ENCODE measurements around the gene SLITRK5.

SLITRK5 gene

DNA sequence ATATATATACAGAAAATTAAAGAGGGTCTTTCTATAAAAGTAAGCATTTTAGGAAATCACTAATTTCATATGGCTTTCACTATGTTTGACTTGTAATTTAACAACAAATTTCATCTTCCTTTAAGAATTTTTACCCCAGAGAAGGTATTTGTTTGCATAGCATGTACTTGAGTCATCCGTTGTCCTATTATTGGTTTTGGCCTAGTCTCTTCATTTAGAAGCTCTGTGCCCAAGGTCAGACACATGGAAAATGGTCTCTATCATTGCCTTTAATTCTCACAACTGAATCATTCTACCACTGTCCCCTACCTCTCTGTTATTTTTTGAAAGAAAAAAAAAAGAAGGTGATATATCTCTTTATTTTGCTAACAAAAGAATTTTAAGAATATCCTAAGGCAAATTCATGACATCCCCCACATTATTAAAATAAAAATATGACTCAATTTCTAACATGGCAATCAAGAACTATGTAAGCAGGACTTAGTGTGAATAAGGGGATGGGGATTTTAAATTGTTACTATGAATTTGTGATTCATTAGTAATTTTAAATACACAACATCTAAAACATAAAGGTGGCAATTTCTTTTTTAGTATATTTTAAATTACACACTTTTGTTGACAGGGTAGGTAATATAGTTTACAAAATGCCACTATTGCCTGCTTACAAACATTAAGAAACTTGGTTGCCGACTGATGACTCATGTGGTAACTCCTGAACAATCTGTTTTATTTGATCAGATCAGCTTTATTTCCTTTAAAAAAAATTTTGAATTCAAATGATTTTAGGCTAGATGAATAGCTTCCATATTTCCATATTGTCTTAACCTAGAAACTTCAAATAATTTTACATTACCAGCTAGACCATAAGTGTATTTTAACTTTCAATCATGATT is 13.9 kb downstream of the SLITRK5 start:
- no peak for DNase-seq

GRCh38 chr13:87696458-87696857 is 25.3 kb downstream of the SLITRK5 start:
- DNase-seq, result no peak
- in situ Hi-C loops (cut with MboI; ENCODE audit: low pct_unique_long_range_greater_than_20kb, low sequenced_read_pairs), result no loop called here

More for the DNA sequence above, 13.9 kb downstream of the SLITRK5 start:
- in situ Hi-C loops (cut with MboI; ENCODE audit: low pct_unique_long_range_greater_than_20kb, low sequenced_read_pairs), result no loop called here

DNA sequence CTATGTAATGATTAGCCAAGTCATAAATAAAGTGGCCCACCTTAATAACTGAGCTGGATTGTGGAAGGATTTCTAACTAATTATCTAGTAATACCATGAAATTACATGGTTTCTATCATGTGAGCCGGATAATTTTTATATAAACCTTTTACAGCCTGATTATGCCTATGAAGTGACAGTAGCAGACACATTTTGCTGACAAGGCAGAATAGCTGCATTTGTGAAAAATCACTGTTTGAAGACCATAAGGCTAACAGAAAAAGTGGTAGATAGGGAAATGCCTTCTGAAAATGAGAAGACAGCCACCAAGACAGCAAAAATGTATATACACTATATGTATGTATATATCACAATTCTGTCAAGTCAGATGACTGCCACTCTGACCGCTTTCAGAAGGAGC is 27.1 kb downstream of the SLITRK5 start:
- in situ Hi-C loops (cut with MboI; ENCODE audit: low pct_unique_long_range_greater_than_20kb, low sequenced_read_pairs), result no loop called here
- no peak for DNase-seq

- DNase-seq, result no peak
- in situ Hi-C loops (cut with MboI; ENCODE audit: low pct_unique_long_range_greater_than_20kb, low sequenced_read_pairs), result no loop called here
Measured at GRCh38 chr13:87709947-87710346, 38.8 kb downstream of the SLITRK5 start.

DNA sequence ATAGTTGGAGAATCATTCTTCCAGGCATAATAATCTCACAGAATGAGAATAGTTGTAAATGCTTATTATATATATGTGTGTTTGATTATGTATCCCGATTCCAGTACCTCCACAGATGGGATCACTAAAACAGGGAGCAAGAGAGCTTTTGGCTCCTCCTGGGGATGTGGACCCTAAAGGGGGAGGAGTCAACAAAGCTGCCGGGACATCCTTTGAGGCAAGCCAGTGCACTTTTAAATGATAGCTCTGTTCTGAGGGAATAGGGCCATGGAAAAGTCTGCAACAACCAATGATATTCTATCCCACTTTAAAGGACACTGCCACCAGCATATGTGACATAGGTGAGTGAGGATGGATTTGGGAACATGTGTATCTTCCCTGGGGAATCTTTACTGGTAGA is 40.8 kb downstream of the SLITRK5 start:
- in situ Hi-C loops (cut with MboI; ENCODE audit: low pct_unique_long_range_greater_than_20kb, low sequenced_read_pairs), result no loop called here
- no peak for DNase-seq

All from KBM-7 (cell line).